ENCODE data around the gene DPP9.

DNA sequence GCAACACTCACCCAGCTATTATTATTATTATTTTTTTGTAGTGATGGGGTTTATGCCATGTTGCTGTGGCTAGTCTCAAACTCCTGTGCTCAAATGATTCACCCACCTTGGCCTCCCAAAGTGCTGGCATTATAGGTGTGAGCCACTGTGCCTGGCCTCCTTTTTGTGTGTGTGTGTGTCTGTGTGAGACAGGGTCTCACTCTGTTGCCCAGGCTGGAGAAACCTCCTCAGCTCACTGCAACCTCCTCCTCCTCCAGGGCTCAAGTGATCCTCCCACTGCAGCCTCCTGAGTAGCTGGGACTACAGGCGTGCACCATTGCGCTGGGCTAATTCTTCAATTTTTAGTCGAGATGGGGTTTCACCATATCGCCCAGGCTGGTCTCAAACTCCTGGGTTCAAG is 49.9 kb downstream of the DPP9 start:
- TF ChIP-seq CTCF (IDR thresholded peaks at IDR 0.05) (no peak), MAX (IDR thresholded peaks at IDR 0.05; ENCODE audit: low read depth) (no peak), EP300 (IDR thresholded peaks at IDR 0.05; ENCODE audit: borderline replicate concordance in 1 of 2, low read depth in 1 of 2, low read length in 1 of 2) (no peak), ELF1 (IDR thresholded peaks at IDR 0.05) (no peak), FOSL2 (IDR thresholded peaks at IDR 0.05; ENCODE audit: borderline replicate concordance, low read depth) (no peak), PBX3 (IDR thresholded peaks at IDR 0.05) (no peak), RFX5 (IDR thresholded peaks at IDR 0.05; ENCODE audit: low read length) (no peak), REST (IDR thresholded peaks at IDR 0.05; ENCODE audit: low read depth, low read length) (no peak)
